HepG2 (cell line): ENCODE measurements around the gene AMIGO1. TPM values are rescaled to one million over a fixed set of nuclear protein-coding genes. Genes with fewer than 3 reads are reported as not detected.
A peak's percentile ranks its signal among the peaks of the same experiment; 100 is the strongest.

Experiments used
- ATAC-seq: fragments of 200-7000 bp; cut with Tn5 transposase; 3 replicates; pipeline ENCODE4 v1.9.1; 2020; ENCODE audit warnings: mild to moderate bottlenecking, moderate library complexity
- BruUV-seq: library from RNA; stranded (reverse); fragments of 400-500 nt; replicated peaks from 2 replicates; lab custom pipeline; 2021; lab: Mats Ljungman, UMichigan
- CTCF ChIA-PET: fragments of 300-600 bp; formaldehyde crosslinking; extraction: SDS; loops from one replicate; lab custom pipeline; 2021; ENCODE audit warnings: low total read pairs, inconsistent platforms, low intra/inter-chr PET ratio; lab: Yijun Ruan, JAX
- POLR2A ChIA-PET: fragments of 350-600 bp; sonication (Branson Sonifier 250); formaldehyde crosslinking; loops from one replicate; lab custom pipeline; 2020; ENCODE audit warnings: antibody characterized with exemption, inconsistent platforms; lab: Yijun Ruan, JAX
- DNase-seq: peaks from one replicate; pipeline ENCODE4 v3.0.0-alpha.2; 2015; ENCODE audit warnings: low spot score
- FAIRE-seq: peaks from 3 replicates; lab custom pipeline; 2011; peaks lifted over from hg19 to GRCh38; lab: Jason Lieb, UNC
- H2AFZ ChIP-seq: one replicate; pipeline ENCODE4 v1.6.1; 2011; ENCODE audit warnings: low read length, inconsistent platforms
- H3K27ac ChIP-seq: fragments of 300-600 bp; 3 replicates; pipeline ENCODE4 v1.8.0; 2011; ENCODE audit warnings: mixed run types, mild to moderate bottlenecking, mixed read lengths, low read length, inconsistent platforms; ENCODE audit not compliant: insufficient read depth; ENCODE audit errors: extremely low read length
- H3K27me3 ChIP-seq, 2 experiments: fragments of 200-600 bp in 1 of 2; 2 replicates in 1 of 2; 3 replicates in 1 of 2; pipeline versions ENCODE4 v1.6.0 to v1.8.0; 2011; ENCODE audit warnings: low read length in 2 of 2, mild to moderate bottlenecking in 2 of 2, moderate library complexity in 2 of 2, inconsistent platforms in 1 of 2; ENCODE audit not compliant: insufficient read depth in 2 of 2, control insufficient read depth in 1 of 2
- H3K36me3 ChIP-seq, 2 experiments: fragments of 200-600 bp in 1 of 2; replicated peaks in 1 of 2; 2 replicates in 1 of 2; 3 replicates in 1 of 2; pipeline versions ENCODE4 v1.5.1 to v1.8.0; 2011; ENCODE audit warnings: low read length in 2 of 2, inconsistent platforms in 1 of 2; ENCODE audit not compliant: insufficient read depth in 2 of 2, control insufficient read depth in 1 of 2
- H3K4me1 ChIP-seq: 2 replicates; pipeline ENCODE4 v1.5.1; 2012; ENCODE audit warnings: low read length, inconsistent platforms; ENCODE audit not compliant: insufficient read depth
- H3K4me2 ChIP-seq: 2 replicates; pipeline ENCODE4 v1.6.0; 2011; ENCODE audit warnings: low read depth, low read length, inconsistent platforms
- H3K4me3 ChIP-seq, 3 experiments: fragments of 200-600 bp in 1 of 3; sonication (generic), shearing (Covaris generic) in 1 of 3; replicated peaks in 1 of 3; 2 replicates each; pipeline ENCODE4 v1.5.1; 2011 to 2016; ENCODE audit warnings: low read length in 3 of 3, inconsistent platforms in 2 of 3, low read depth in 2 of 3, mild to moderate bottlenecking in 2 of 3, control low read depth in 1 of 3, mixed read lengths in 1 of 3; ENCODE audit not compliant: insufficient read depth in 1 of 3
- H3K79me2 ChIP-seq: one replicate; pipeline ENCODE4 v1.6.1; 2011; ENCODE audit warnings: low read length, inconsistent platforms; ENCODE audit not compliant: insufficient read depth
- H3K9ac ChIP-seq: 2 replicates; pipeline ENCODE4 v1.6.0; 2011; ENCODE audit warnings: mild to moderate bottlenecking, low read depth, low read length, inconsistent platforms; ENCODE audit not compliant: insufficient read depth
- H3K9me3 ChIP-seq: 2 replicates; pipeline ENCODE4 v1.5.1; 2012; ENCODE audit warnings: mild to moderate bottlenecking, low read length
- H4K20me1 ChIP-seq: 2 replicates; pipeline ENCODE4 v1.6.0; 2011; ENCODE audit warnings: inconsistent platforms, mild to moderate bottlenecking, low read length, moderate library complexity; ENCODE audit not compliant: insufficient read depth
- ZFP36 ChIP-seq: fragments of 150-350 bp; IDR thresholded peaks from 2 replicates; pipeline ENCODE4 v1.6.1; 2018; ENCODE audit warnings: borderline replicate concordance, low read length, low read depth; ENCODE audit not compliant: partially characterized antibody
- WGBS: methylation state at CpG from one replicate; pipeline ENCODE4 v1.1.6; 2017; ENCODE audit warnings: low lambda C conversion rate; 5-methylcytosine and 5-hydroxymethylcytosine counted together
- in situ Hi-C: cut with HindIII; loops from 2 replicates; pipeline ENCODE4 v1.10.0; 2017; ENCODE audit warnings: low pct_unique_long_range_greater_than_20kb; ENCODE audit not compliant: extremely low pct_ligation_motif_present
- intact Hi-C: fragments of 100-400 bp; cut with micrococcal nuclease; formaldehyde crosslinking; loops from one replicate; pipeline ENCODE4 v1.10.0; 2022; ENCODE audit not compliant: unreplicated experiment
- polyA plus RNA-seq, 8 experiments: library from polyadenylated mRNA; depleted of rRNA in 3 of 8; stranded (reverse) in 7 of 8; unstranded in 1 of 8; fragments of >200 nt; fragmentation: Illumina TruSeq in 4 of 8; extraction: Trizol in 4 of 8; gene quantifications; 2 replicates each; pipeline versions ENCODE4 v1.2.1 to v1.2.3, GENCODE V29; 2011 to 2016; ENCODE audit warnings: low read depth in 4 of 8, missing spikeins in 1 of 8, mixed read lengths in 1 of 8; ENCODE audit not compliant: insufficient read depth in 1 of 8
- total RNA-seq, 5 experiments: library from RNA; depleted of rRNA; stranded (reverse); fragments of >200 nt; fragmentation: Illumina TruSeq; extraction: Trizol; gene quantifications; 2 replicates each; pipeline ENCODE4 v1.2.3, GENCODE V29; 2016; ENCODE audit warnings: low read depth in 1 of 5
- TF ChIP-seq, protein P1 (sequence below): sonication (generic); formaldehyde crosslinking; IDR thresholded peaks from 2 replicates; pipeline ENCODE4 v1.4.0; 2020; ENCODE audit warnings: missing genetic modification reagents

Gene AMIGO1
- total and polyA plus RNA-seq, 2 of the 13 experiments (the other 11 are each of a cell fraction or from before 2014, with no cell fraction given), result 0.40 to 1.3 TPM

DNA sequence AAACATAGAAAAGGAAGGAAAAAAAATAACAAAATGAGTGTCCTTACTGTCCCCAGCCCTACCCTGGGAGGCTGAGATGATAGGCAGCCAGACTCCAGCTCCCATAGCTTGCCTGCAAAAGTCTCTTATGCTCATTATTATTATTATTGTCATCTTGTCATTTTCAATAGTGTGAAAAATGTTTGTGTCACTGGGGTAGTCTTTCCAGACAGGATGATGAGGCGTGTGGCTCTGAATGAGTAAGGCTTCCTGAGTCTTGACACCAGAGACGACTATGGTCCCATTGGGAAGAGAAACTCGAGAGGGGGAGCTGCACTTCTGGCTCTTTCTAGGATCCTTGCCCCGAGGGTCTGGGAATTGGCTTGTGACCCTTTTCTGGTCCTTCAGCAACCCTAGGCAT, 16.7 kb downstream of the AMIGO1 start:
- Histone ChIP-seq H3K27ac (no peak overlapping the region), H3K4me3 (no peak overlapping the region), H2AFZ (no peak overlapping the region), H3K4me2 (no peak overlapping the region), H3K9me3 (no peaks in the 10 kb centered on the region), H3K79me2 (no peaks in the 10 kb centered on the region), H3K27me3 (no peaks in the 10 kb centered on the region), H3K4me1 (peaks cover 18% of the 10 kb centered on the region), H3K9ac (peak overlapping the region; percentile 66; the same call in 1 of the 2 replicates), H4K20me1 (no peaks in the 10 kb centered on the region), H3K36me3 (peaks cover 2 to 6% of the 10 kb centered on the region in 2 experiments; a peak in 2 of 5 replicates)
- in situ Hi-C loops (loop anchor here (5.0 kb wide), 1 partner anchor 40 kb away; no protein-coding TSS in a partner anchor), intact Hi-C loops (loop anchor here (5.0 kb wide), 1 partner anchor 65 kb away; the partner anchor contains the start of gene PSMA5)
- ATAC-seq (no peak), DNase-seq (no peak), FAIRE-seq (no peak)
- ChIA-PET POLR2A (interaction anchor here (2.0 to 2.9 kb wide), 3 partner anchors 9 to 40 kb away, joined by 9 to 11 read pairs (median 10); partner anchors contain the start of gene ATXN7L2), CTCF (interaction anchor here (2.2 kb wide), 1 partner anchor 40 kb away, joined by 32 read pairs; no protein-coding TSS in a partner anchor)
- 62% methylated on average over 4 of the region's 4 CpGs for WGBS
- no TSS peak for BruUV-seq
- no peak for TF ChIP-seq ZFP36
- TF ChIP-seq, protein P1, sequence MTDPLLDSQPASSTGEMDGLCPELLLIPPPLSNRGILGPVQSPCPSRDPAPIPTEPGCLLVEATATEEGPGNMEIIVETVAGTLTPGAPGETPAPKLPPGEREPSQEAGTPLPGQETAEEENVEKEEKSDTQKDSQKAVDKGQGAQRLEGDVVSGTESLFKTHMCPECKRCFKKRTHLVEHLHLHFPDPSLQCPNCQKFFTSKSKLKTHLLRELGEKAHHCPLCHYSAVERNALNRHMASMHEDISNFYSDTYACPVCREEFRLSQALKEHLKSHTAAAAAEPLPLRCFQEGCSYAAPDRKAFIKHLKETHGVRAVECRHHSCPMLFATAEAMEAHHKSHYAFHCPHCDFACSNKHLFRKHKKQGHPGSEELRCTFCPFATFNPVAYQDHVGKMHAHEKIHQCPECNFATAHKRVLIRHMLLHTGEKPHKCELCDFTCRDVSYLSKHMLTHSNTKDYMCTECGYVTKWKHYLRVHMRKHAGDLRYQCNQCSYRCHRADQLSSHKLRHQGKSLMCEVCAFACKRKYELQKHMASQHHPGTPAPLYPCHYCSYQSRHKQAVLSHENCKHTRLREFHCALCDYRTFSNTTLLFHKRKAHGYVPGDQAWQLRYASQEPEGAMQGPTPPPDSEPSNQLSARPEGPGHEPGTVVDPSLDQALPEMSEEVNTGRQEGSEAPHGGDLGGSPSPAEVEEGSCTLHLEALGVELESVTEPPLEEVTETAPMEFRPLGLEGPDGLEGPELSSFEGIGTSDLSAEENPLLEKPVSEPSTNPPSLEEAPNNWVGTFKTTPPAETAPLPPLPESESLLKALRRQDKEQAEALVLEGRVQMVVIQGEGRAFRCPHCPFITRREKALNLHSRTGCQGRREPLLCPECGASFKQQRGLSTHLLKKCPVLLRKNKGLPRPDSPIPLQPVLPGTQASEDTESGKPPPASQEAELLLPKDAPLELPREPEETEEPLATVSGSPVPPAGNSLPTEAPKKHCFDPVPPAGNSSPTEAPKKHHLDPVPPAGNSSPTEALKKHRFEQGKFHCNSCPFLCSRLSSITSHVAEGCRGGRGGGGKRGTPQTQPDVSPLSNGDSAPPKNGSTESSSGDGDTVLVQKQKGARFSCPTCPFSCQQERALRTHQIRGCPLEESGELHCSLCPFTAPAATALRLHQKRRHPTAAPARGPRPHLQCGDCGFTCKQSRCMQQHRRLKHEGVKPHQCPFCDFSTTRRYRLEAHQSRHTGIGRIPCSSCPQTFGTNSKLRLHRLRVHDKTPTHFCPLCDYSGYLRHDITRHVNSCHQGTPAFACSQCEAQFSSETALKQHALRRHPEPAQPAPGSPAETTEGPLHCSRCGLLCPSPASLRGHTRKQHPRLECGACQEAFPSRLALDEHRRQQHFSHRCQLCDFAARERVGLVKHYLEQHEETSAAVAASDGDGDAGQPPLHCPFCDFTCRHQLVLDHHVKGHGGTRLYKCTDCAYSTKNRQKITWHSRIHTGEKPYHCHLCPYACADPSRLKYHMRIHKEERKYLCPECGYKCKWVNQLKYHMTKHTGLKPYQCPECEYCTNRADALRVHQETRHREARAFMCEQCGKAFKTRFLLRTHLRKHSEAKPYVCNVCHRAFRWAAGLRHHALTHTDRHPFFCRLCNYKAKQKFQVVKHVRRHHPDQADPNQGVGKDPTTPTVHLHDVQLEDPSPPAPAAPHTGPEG (CRISPR knock-in tag), result no peak
